GM23248 (cell line): ENCODE measurements around the gene SLC25A33.

ENCODE experiments used
- EZH2 ChIP-seq: fragments of 200-600 bp; sonication (generic); IDR thresholded peaks from 2 replicates; pipeline ENCODE4 v1.6.1; 2018; ENCODE audit warnings: antibody characterized with exemption, mild to moderate bottlenecking; ENCODE audit not compliant: insufficient read depth, poor library complexity, severe bottlenecking
- EZH2phosphoT487 ChIP-seq: fragments of 200-600 bp; sonication (generic); IDR thresholded peaks from 2 replicates; pipeline ENCODE4 v1.6.1; 2018; ENCODE audit warnings: antibody characterized with exemption, moderate library complexity, mild to moderate bottlenecking, low read depth; ENCODE audit not compliant: insufficient read depth

DNA sequence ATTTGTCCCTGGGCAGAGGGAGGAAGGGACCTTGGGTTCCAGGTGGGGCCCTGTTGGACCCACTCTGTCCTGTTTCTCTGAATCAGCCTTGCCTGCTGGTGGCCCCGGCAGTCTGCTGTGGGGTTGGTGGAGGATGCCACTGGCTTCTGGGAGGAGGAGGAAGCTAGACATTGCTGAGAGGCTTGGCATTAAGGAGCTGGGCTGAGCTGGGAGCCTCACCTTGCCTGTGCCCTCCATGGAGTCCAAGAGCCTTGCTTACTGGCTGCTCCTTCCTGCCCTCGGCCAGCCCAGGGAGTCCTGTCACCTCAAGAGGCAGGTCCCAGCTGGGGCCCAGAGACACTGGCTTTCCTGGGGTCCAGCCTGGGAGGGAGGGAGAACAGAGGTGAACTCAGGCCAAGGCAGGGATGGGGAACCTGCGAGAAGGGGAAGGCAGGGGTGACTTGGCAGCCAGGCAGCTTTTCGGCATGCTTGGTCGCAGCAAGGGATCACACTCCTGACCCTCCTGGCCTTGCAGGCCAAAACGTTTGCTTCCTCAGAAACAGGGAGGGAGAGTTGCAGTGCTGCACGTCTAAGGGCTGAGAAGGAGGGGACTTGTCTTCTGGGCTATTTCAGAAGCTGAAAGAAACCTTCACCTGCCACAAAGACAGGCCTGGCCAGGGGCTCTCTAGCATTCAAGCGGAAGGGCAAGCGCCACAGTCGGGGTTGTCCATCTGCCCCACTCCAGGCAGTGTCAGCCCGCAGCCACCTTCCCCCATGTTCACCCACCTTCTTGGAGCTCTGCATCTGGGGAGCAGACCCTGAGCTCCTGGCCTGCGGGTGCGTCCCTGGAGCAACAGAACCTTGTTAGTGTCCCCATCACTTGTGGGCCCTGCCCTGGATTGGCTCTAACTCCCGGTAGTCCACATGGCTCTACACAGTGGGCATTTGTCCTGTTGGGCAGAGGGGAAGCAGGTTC lies 58.4 kb downstream of the SLC25A33 start:
- TF ChIP-seq EZH2 (no peak), EZH2phosphoT487 (no peak)
